Measurements from ENCODE around the gene PCDHB14. TPM values are rescaled to one million over a fixed set of nuclear protein-coding genes. Genes with fewer than 3 reads are reported as not detected.
A peak's percentile ranks its signal among the peaks of the same experiment; 100 is the strongest.
"Not testable (repeated sequence)": the region's sequence is repeated elsewhere in the genome, so short reads cannot be mapped to it uniquely, and the experiment has no call there.

Gene PCDHB14
- total RNA-seq = 1 to 10 TPM; 3.9 to 5.8 TPM
- long read RNA-seq, full-length matches to known transcripts = 7 of 7 reads
- long read RNA-seq, partial matches to known transcripts = 0 of 7 reads
- long read RNA-seq, other reads (novel, unspliced or antisense) = 0 of 7 reads

DNA sequence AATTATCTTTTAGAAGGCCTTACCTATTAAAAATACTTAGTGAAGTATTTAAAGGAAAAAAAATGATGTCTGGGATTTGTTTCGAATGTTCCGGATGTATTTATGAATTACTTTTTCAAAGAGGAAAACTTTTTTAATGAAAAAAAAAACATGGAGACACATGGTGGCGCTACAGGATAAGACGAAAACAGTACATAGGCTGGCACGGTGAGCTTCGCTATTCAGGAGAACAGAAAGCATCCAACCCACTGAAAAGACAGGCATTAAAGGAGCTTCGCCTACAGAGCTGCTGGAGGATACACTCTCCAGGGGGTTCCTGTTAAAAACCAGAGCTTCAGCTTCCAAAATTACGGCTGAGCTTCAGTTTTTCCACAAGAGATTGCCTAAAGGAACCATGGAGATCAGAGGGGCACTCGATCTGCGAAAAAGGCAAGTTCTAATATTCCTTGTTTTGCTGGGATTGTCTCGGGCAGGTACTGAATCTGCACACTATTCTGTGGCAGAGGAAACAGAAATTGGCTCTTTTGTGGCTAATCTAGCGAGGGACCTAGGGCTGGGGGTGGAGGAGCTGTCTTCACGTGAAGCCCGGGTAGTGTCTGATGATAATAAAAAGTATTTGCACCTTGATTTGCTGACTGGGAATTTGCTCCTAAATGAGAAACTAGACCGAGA, at the start of gene PCDHB14:
TSS of gene PCDHB14 (plus strand) at position 232 of the 672 bp plus-strand sequence. CDS start at position 395, 163 bp downstream.
- DNase-seq (no peak), ATAC-seq (peak in 1 of 2 donors; percentile 61)
- intact Hi-C loops (cut with DNase I) = loop anchor here in 1 of 2 donors (5.0 kb wide), 1 partner anchor 339 kb away; no protein-coding TSS in a partner anchor

DNA sequence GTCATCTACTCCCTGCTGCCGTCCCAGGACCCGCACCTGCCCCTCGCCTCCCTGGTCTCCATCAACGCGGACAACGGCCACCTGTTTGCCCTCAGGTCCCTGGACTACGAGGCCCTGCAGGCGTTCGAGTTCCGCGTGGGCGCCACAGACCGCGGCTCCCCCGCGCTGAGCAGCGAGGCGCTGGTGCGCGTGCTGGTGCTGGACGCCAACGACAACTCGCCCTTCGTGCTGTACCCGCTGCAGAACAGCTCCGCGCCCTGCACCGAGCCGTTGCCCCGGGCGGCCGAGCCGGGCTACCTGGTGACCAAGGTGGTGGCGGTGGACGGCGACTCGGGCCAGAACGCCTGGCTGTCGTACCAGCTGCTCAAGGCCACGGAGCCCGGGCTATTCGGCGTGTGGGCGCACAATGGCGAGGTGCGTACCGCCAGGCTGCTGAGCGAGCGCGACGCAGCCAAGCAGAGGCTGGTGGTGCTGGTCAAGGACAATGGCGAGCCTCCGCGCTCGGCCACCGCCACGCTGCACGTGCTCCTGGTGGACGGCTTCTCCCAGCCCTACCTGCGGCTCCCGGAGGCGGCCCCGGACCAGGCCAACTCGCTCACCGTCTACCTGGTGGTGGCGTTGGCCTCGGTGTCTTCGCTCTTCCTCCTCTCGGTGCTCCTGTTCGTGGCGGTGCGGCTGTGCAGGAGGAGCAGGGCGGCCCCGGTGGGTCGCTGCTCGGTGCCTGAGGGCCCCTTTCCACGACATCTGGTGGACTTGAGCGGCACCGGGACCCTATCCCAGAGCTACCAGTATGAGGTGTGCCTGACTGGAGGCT, 48.6 kb upstream of the PCDHB14 start:
- intact Hi-C loops (cut with DNase I); DNase-seq; ATAC-seq: not testable (repeated sequence)

DNA sequence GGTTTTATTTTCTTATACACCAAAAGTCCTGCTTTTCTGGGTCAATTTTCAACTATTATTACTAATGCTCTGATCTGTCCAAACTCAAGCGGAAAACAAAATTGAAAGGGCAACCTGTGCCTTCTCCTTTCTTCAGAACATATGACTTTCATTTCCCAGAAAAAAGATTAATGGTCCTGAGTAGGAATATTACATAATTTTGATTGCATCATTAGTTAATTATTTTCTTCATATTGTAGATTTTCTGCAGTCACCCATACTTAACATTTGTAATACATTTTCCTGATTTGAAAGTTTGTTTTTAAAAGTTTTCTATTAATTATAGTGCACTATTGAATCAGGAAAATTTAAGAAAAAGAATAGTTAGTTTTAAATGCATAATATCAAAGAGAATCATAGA, 47.2 kb upstream of the PCDHB14 start:
- DNase-seq = no peak
- ATAC-seq = no peak
- intact Hi-C loops (cut with DNase I) = no loop called here

DNA sequence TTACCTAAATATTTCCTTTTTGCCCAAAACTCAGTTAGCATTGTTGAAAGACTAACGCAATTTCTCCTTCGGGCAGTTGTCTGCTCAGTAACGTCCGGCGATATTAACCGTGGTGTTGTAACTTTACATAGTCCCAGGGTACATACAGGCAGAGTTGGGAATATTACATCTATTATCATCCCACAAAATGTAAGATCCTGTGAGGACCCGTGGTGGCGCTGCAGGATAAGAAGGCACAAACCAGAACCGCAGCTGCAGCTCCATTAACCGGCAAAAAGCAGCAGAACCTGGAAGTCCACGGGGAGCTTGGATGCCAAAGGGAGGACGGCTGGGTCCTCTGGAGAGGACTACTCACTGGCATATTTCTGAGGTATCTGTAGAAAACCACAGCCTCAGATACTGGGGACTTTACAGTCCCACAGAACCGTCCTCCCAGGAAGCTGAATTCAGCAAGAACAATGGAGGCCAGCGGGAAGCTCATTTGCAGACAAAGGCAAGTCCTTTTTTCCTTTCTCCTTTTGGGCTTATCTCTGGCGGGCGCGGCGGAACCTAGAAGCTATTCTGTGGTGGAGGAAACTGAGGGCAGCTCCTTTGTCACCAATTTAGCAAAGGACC, 45.5 kb upstream of the PCDHB14 start, which contains the start of gene PCDHB8:
TSS of gene PCDHB8 (plus strand) at position 214 of the 615 bp plus-strand sequence. CDS start at position 459, 245 bp downstream.
- peak; percentile 65 to 68 for ATAC-seq
- intact Hi-C loops (cut with DNase I); DNase-seq: not testable (repeated sequence)

DNA sequence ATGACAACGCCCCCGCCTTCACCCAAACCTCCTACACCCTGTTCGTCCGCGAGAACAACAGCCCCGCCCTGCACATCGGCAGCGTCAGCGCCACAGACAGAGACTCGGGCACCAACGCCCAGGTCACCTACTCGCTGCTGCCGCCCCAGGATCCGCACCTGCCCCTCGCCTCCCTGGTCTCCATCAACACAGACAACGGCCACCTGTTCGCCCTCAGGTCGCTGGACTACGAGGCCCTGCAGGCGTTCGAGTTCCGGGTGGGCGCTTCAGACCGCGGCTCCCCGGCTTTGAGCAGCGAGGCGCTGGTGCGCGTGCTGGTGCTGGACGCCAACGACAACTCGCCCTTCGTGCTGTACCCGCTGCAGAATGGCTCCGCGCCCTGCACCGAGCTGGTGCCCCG, 43.8 kb upstream of the PCDHB14 start:
- DNase-seq; ATAC-seq; intact Hi-C loops (cut with DNase I): not testable (repeated sequence)

DNA sequence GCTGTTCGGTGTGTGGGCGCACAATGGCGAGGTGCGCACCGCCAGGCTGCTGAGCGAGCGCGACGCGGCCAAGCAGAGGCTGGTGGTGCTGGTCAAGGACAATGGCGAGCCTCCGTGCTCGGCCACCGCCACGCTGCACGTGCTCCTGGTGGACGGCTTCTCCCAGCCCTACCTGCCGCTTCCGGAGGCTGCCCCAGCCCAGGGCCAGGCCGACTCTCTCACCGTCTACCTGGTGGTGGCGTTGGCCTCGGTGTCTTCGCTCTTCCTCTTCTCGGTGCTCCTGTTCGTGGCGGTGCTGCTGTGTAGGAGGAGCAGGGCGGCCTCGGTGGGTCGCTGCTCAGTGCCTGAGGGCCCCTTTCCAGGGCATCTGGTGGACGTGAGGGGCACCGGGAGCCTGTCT, 43.3 kb upstream of the PCDHB14 start:
- intact Hi-C loops (cut with DNase I); DNase-seq; ATAC-seq: not testable (repeated sequence)

DNA sequence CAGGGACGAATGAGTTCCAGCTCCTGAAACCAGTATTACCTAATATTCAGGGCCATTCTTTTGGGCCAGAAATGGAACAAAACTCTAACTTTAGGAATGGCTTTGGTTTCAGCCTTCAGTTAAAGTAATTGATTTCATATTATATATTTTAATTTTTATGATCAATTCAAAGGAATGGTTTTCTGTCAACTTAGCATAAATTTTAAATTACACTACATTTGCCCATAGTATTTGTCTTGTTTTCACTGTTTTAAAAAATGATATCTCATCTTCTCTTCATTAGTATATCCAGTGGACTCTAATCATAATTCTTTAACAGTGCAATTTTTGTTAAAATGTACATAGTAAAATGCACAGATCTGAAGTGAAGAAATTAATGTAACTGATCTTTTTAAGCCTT, 42.8 kb upstream of the PCDHB14 start:
- ATAC-seq = no peak
- intact Hi-C loops (cut with DNase I) = no loop called here

DNA sequence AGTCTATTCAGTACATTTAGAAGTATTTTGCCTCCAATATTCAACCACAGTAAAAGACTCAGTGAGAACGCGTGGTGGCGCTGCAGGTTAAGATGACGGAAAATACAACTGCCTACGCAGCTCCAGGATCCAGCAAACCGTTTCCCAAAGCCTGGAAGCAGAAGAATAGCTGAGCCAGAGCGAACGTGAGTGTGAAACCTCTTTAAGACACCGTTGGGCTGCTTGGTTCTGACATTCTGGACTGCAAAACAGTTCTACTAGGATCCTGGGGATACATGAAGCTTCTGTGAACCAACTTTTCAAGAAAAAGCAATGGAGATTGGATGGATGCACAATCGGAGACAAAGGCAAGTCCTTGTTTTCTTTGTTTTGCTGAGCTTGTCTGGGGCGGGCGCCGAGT, 40.9 kb upstream of the PCDHB14 start, which contains the start of gene PCDHB16:
TSS of gene PCDHB16 (plus strand) at position 140 of the 400 bp plus-strand sequence. CDS start at position 313, 173 bp downstream.
- intact Hi-C loops (cut with DNase I) = no loop called here
- no peak for DNase-seq
- ATAC-seq = peak; percentile 50 to 73

More for the DNA sequence above, 42.8 kb upstream of the PCDHB14 start:
- no peak for DNase-seq

DNA sequence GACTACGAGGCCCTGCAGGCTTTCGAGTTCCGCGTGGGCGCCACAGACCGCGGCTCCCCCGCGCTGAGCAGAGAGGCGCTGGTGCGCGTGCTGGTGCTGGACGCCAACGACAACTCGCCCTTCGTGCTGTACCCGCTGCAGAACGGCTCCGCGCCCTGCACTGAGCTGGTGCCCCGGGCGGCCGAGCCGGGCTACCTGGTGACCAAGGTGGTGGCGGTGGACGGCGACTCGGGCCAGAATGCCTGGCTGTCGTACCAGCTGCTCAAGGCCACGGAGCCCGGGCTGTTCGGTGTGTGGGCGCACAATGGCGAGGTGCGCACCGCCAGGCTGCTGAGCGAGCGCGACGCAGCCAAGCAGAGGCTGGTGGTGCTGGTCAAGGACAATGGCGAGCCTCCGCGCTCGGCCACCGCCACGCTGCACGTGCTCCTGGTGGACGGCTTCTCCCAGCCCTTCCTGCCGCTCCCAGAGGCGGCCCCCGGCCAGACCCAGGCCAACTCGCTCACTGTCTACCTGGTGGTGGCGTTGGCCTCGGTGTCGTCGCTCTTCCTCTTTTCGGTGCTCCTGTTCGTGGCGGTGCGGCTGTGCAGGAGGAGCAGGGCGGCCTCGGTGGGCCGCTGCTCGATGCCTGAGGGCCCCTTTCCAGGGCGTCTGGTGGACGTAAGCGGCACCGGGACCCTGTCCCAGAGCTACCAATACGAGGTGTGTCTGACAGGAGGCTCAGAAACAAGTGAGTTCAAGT, 38.9 kb upstream of the PCDHB14 start:
- intact Hi-C loops (cut with DNase I); ATAC-seq; DNase-seq: not testable (repeated sequence)

DNA sequence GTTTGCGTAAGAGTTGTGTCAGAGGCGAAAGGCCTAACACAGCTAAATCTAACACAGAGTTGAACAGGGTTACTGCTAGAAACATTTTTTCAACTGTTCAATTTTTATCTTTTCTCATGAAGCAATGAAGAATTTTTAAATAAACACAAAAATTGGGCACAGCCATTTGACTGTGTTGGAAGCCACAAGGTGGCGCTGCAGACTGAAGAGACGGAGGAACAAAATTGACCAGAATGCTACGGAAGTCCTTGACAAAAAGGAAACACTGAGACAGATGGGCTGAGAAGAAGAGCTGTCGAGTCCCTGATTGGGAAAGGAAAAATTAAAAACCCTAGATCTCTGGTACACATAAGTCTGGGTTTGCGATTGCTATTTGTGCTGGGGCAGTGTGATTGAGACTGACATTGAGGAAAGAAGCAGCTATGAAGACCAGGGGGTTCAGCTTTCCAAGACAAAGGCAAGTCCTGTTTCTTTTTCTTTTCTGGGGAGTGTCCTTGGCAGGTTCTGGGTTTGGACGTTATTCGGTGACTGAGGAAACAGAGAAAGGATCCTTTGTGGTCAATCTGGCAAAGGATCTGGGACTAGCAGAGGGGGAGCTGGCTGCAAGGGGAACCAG, 36.1 kb upstream of the PCDHB14 start, which contains the start of gene PCDHB9:
TSS of gene PCDHB9 (plus strand) at position 265 of the 616 bp plus-strand sequence. CDS start at position 423, 158 bp downstream.
- intact Hi-C loops (cut with DNase I) = no loop called here
- no peak for ATAC-seq
- DNase-seq = no peak

DNA sequence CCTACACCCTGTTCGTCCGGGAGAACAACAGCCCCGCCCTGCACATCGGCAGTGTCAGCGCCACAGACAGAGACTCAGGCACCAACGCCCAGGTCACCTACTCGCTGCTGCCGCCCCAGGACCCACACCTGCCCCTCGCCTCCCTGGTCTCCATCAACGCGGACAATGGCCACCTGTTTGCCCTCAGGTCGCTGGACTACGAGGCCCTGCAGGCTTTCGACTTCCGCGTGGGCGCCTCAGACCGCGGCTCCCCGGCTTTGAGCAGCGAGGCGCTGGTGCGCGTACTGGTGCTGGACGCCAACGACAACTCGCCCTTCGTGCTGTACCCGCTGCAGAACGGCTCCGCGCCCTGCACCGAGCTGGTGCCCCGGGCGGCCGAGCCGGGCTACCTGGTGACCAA, 34.5 kb upstream of the PCDHB14 start:
- ATAC-seq; DNase-seq; intact Hi-C loops (cut with DNase I): not testable (repeated sequence)

DNA sequence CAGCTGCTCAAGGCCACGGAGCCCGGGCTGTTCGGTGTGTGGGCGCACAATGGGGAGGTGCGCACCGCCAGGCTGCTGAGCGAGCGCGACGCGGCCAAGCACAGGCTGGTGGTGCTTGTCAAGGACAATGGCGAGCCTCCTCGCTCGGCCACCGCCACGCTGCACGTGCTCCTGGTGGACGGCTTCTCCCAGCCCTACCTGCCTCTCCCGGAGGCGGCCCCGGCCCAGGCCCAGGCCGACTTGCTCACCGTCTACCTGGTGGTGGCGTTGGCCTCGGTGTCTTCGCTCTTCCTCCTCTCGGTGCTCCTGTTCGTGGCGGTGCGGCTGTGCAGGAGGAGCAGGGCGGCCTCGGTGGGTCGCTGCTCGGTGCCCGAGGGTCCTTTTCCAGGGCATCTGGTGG, 34.0 kb upstream of the PCDHB14 start:
- ATAC-seq; DNase-seq; intact Hi-C loops (cut with DNase I): not testable (repeated sequence)

DNA sequence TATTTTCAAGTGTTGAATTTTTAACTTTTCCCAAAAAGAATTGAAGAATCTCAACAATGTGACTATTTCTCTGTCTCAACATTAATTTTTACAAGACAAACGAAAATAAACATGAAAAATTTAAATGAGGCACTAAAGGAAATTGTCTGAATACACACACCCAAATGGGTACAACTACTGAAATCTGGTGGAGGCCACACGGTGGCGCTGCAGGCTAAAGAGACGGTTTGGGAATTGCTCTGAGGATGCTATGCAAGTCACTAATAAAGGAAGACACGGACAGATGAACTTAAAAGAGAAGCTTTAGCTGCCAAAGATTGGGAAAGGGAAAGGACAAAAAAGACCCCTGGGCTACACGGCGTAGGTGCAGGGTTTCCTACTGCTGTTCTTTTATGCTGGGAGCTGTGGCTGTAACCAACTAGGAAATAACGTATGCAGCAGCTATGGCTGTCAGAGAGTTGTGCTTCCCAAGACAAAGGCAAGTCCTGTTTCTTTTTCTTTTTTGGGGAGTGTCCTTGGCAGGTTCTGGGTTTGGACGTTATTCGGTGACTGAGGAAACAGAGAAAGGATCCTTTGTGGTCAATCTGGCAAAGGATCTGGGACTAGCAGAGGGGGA, 30.9 kb upstream of the PCDHB14 start, which contains the start of gene PCDHB10:
TSS of gene PCDHB10 (plus strand) at position 244 of the 616 bp plus-strand sequence. CDS start at position 444, 200 bp downstream.
- intact Hi-C loops (cut with DNase I) = no loop called here
- ATAC-seq (no peak), DNase-seq (peak; percentile 29)

DNA sequence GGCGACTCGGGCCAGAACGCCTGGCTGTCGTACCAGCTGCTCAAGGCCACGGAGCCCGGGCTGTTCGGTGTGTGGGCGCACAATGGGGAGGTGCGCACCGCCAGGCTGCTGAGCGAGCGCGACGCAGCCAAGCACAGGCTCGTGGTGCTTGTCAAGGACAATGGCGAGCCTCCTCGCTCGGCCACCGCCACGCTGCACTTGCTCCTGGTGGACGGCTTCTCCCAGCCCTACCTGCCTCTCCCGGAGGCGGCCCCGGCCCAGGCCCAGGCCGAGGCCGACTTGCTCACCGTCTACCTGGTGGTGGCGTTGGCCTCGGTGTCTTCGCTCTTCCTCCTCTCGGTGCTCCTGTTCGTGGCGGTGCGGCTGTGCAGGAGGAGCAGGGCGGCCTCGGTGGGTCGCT, 28.8 kb upstream of the PCDHB14 start:
- intact Hi-C loops (cut with DNase I); ATAC-seq: not testable (repeated sequence)

DNA sequence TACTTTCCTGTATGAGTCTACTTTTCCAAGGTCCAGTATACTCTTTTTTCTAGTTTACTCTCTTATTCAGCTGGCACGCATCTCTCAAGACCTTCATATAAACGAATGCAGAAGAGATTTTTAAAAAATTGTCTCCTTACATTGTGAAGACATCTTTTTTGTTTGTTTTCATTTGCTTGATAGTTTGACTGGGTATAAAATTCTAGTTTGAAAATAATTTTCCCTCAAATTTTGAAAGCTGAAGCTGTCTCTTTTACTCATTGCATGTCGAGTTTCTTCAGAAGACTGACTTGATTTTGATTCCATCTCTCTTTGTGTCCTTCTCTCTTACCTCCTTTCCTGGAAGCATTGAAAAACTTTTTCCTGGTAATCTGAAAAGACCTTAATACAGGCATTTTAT, 26.8 kb upstream of the PCDHB14 start:
- ATAC-seq = no peak
- intact Hi-C loops (cut with DNase I) = no loop called here
- no peak for DNase-seq

More for the DNA sequence above, 28.8 kb upstream of the PCDHB14 start:
- DNase-seq = not testable (repeated sequence)

DNA sequence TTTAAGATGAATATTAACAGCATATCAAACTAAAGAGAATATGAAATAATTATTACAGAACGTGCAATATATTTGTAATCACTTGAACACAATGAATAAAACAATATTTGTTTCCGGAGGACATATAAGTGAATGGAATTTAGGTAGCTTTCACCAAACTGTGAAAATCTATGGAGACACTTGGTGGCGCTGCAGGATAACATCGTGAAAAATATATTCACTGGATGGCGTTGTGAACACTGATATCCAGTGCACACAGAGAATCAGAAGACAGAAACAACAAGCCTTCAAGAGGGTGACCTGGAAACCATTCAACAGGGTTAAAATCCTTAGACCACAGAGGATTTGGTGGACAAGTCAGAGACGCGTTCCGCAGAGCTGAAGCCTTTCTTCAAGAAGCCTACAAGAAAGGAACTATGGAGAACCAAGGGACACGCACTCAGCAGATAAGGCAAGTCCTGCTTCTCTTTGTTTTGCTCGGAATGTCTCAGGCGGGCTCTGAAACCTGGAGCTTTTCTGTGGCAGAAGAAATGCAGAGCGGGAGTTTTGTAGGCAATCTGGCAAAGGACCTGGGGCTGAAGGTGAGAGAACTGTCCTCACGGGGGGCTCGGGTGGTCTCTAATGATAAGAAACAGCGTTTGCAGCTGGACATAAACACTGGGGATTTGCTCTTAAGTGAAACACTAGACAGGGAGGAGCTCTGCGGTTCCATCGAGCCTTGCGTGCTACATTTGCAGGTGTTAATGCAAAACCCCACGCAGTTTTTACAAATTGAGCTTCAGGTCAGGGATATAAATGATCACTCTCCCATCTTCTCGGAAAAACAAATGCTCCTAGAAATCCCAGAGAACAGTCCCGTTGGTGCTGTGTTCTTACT, 23.5 kb upstream of the PCDHB14 start, which contains the start of gene PCDHB11:
TSS of gene PCDHB11 (plus strand) at position 269 of the 877 bp plus-strand sequence. CDS start at position 417, 148 bp downstream.
- DNase-seq (no peak), ATAC-seq (no peak)
- intact Hi-C loops (cut with DNase I) = loop anchor here in 1 of 2 donors (10.0 kb wide), 1 partner anchor 155 kb away; the partner anchor contains the start of genes PCDHGA4, PCDHGB1 and PCDHGB2

Measured in left cardiac atrium (tissue), 4 donors.